Hippocampal formation (tissue), 2 donors: ENCODE results near the gene ADAMTSL3.
"Not testable (repeated sequence)": the region's sequence is repeated elsewhere in the genome, so short reads cannot be mapped to it uniquely, and the experiment has no call there.

Experiments used
- DNase-seq, 2 donors: peaks; one replicate each; lab custom pipeline; 2025; lab: John Stamatoyannopoulos, UW

The ADAMTSL3 gene

DNA sequence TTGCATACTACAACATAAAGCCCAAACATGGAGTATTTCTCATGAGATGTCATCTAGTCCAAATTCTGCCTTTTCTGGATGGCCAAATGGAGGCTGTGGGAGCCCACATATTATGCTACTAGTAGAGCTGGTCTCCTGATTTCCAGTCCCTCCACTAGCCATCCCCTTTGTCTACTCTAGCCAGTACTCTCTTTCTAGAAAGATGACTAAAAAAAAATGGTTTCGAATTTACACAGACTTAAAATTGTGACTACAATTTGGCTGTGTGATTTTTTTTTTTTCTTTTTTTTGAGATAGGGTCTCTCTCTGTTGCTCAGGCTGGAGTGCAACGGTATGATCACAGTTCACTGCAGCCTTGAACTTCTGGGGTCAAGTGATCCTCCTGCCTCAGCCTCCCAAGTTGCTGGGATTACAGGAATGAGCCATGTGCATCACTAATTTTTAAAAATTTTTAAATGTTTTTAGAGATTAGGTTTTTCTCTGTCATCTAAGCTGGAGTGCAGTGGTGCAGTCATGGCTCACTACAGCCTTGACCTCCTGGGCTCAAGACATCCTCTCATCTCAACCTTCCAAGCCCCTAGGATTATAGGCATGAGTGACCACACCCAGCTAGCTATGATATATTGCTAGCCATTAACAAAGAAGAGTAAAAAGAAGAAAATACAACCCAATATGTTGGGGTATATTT lies 273.9 kb downstream of the ADAMTSL3 start:
- DNase-seq: no peak

DNA sequence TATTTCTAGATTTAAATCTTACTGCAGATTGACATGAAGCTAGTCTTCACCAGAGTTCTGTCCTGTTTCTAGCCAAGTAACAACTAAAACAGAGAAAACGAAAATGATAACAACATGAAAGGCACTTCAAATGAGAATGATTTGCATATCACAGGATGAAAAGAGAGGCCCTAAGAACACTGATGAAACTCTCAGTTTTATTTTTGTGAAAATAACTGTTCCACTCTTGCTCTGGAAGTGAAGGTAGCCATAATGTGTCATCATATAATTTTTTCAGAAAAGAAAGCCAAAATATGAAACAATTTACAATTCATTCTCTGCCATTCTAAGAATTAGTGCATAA lies 274.4 kb downstream of the ADAMTSL3 start:
- no peak for DNase-seq

DNA sequence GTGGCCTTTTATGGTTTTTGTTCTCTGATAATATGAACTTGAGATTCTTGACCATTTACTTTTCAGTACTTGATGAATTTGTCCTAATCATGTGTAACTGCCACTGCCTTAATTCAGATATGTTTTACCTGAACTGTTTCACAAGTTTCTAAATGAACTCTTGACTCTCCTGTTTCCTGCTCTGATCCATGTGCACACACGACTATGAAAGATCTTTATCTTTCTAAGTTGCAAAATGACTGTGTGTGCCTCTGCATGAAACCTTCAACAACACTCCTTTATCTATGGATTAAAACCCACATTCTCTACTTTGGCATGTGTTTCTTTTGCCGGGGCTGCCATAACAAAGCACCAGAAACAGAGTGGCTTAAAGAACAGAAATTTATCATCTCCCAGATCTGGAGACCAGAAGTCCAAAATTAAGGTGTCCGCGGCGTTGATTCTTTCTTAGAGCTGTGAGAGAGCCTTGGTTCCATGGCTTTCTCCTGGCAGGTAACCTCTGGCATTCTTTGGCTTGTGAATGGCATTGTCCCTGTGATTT lies 275.0 kb downstream of the ADAMTSL3 start:
- no peak for DNase-seq

DNA sequence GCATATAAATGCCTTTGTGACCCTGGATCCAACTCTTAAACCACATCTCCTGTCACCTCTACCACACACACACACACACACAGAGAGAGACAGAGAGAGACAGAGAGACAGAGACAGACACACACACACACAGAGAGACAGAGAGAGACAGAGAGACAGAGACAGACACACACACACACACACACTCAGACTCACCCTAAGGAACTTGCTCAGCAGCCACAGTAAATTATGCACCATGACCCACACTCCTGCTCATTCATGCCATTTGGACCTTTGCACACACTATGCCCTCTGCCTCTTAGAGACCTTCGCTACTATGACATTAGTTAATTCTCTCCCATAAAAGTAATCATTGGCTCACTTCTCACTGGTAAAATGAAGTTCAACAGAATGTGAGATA lies 275.7 kb downstream of the ADAMTSL3 start:
- DNase-seq: no peak

GRCh38 chr15:83930392-83931212 lies 276.7 kb downstream of the ADAMTSL3 start:
- peak in 1 of 2 donors; percentile 3 for DNase-seq

GRCh38 chr15:83935774-83936173 lies 281.9 kb downstream of the ADAMTSL3 start:
- no peak for DNase-seq

- DNase-seq: no peak
These were observed 286.2 kb downstream of the ADAMTSL3 start for GRCh38 chr15:83940136-83940535.

DNA sequence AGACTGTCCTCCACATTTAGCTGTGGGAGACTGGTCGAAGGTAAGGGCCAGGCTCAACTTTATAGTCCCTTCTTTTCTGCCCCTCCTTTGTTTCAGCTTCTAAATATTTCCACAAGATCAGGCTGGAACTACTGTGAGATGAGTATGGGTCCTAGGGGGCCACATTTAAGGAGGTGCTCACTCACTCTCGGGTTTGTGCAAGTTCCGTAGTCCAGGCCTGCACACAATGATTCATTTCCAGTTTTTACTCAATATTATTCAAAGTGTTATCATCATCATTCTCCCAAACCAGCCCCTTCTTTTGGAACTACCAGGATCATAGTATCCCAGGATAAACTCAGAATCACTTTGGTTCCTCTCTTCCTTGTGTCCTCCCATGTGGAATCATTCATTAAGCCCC lies 289.1 kb downstream of the ADAMTSL3 start:
- DNase-seq: no peak

DNA sequence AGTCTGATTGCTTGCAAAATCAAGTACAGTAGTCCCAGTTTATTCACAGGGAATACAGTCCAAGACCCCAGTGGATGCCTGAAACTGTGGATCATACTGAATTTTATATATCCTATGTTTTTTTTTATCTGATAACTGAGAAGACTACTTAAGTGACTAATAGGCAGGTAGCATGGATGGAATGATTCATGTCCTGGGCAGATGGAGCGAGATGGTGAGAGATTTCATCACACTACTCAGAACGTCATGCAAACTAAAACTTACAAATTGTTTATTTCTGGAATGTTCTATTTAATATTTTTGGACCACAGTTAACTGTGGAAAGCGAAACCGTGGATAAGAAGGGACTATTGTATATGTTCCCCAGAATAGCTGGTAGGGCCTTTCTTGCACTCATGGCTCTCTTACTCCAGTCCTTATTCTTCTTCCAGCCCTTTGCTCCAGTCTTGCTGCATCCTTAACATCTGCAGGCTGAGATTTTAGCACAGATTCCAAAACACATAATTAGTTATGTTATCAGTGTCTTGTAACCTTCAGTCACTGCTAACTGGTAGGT lies 290.0 kb downstream of the ADAMTSL3 start:
- no peak for DNase-seq

DNA sequence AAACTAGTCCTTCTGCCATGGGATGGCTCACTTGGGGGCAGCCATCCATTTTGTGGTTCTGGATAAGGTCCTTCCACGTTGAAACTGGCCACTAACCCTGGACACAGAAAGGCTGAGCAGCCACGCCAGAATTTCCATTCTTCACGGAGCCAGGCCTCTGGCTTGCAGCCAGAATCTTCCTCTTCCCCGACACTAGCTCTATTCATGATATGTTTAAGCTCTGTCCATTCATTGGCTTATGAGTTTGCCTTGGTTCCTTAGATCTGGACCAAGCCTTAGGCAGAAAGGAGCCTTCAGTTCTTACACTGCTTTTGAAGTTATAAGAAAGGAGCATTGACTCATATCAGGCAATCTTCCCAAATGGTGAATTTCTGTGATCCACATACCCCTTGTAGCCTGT lies 293.2 kb downstream of the ADAMTSL3 start:
- peak in 1 of 2 donors; percentile 16 for DNase-seq

GRCh38 chr15:83954506-83954905 lies 300.6 kb downstream of the ADAMTSL3 start:
- DNase-seq: no peak

- DNase-seq: no peak
These were observed 301.9 kb downstream of the ADAMTSL3 start for GRCh38 chr15:83955806-83956265.

DNA sequence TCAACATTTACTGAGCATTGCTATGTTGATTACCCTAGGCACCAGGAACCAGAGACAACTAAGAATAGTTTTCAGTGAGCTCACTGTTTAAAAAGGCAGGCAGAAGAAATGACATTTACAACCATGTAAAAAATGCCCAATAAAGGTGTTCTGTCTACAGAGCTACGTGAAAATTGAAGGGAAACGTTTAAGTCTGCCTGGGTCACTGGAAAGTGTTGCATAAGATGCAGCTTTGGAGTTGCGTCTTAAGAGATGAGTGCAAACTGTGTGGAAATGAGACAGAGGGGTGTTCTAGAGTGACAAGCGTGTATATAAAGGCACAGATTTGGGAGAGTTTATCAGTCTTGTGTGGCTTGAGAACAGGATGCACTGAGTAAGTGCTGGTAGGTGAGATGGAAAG lies 303.0 kb downstream of the ADAMTSL3 start:
- DNase-seq: no peak

GRCh38 chr15:83959477-83959876 lies 305.6 kb downstream of the ADAMTSL3 start:
- DNase-seq: no peak

DNA sequence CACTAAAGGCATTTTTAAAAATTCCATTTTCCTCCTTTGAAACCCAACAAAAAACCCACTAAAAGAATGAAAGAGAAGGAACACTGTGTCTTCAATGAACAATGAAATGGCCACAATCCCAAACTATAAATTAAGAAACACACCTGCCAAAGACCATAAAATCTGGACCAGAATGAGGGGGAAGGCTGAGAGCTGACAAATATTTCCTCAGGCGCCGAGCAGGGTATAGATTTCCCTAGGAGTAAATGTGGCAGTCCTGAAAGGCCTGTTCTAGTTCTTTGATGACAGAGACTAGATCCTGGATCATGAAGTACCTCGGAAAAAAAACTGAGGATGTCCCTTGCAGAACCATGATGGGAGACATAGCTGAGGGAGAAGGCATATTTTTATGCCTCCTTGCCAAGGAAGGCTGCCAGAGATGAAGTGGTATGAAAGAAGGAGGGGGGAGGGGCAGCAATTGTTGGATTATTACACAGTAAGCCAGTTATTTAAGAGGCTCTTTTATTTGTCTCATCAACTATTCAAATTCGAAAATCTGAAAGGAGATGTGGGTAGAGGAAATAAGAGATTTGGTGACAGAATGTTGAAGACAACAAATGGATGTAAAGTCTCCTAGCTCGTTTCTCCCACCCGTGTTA lies 306.4 kb downstream of the ADAMTSL3 start:
- no peak for DNase-seq

DNA sequence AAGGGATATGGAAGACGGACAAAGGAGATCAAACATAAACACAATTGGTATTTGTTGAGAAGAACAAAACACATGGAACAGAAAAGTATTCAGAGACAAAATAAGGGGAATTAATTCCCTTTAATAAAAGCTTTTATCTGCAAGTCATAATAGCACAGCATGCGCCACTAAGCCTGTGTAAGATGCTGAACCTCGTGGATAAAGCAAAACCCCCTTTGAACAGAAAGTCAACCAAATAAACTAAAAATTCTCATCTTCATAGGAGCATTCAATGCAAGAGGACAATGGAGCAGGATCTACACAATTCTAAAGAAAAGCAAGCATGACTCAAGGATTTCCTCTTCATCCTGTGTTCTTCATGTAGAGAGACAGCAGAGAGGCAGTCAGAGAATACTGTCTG lies 307.4 kb downstream of the ADAMTSL3 start:
- DNase-seq: no peak

DNA sequence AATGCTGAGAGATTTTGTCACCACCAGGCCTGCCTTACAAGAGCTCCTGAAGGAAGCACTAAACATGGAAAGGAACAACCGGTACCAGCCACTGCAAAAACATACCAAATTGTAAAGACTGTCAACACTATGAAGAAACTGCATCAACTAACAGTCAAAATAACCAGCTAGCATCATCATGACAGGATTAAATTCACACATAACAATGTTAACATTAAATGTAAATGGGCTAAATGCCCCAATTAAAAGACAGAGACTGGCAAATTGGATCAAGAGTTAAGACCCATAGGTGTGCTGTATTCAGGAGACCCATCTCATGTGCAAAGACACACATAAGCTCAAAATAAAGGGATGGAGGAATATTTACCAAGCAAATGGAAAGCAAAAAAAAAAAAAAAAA lies 311.0 kb downstream of the ADAMTSL3 start:
- not testable (repeated sequence) for DNase-seq

- no peak for DNase-seq
These were observed 316.5 kb downstream of the ADAMTSL3 start for GRCh38 chr15:83970295-83970890.

DNA sequence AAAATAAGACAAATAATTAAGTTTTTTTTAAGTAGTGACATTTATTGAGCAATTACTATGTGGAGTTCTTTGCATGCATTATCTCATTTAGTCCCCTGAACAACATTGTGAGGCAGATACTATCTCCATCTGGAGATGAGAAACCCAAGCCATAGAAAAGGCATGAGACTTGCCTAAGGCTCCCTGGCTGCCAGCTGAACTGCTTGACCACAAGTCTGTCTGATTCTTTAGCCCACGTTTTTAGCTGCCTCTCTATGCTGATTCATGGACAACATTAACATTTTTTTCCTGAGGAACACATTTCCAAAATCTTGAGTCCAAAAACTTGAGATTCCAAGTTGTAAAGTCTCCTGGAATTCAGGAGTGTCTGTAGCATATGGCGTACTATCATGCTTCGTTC lies 318.1 kb downstream of the ADAMTSL3 start:
- no peak for DNase-seq

GRCh38 chr15:83973816-83974215 lies 319.9 kb downstream of the ADAMTSL3 start:
- no peak for DNase-seq

GRCh38 chr15:83977992-83978391 lies 324.1 kb downstream of the ADAMTSL3 start:
- no peak for DNase-seq

DNA sequence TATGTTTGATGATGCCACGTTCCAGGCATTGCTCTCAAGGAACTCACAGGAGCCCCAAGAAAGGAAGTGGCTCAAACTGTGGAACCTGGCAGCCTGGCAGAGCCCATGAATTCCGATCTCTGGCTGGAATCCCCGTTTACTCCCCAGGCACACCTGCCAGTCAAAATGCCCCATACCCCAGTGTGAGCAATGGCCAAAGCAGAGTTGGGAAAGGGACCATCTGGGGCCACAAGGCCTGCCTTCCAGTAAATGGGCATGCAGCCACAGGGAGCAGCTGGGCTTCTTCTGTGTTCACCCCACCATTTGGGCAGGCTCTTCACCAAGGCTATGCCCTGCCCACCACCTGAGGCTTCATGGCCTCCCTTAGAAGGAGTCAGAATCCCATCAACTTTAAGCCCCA lies 324.7 kb downstream of the ADAMTSL3 start:
- DNase-seq: no peak
